GM12878 (cell line): ENCODE results near the gene COL4A1. TPM values are rescaled to one million over a fixed set of nuclear protein-coding genes. Genes with fewer than 3 reads are reported as not detected.

Experiments
- ATAC-seq: fragments of 200-7000 bp; cut with Tn5 transposase; 3 replicates; pipeline ENCODE4 v1.9.1; 2020; ENCODE audit warnings: mild to moderate bottlenecking, moderate library complexity
- BruUV-seq: library from RNA; stranded (reverse); fragments of 400-500 nt; replicated peaks from 2 replicates; lab custom pipeline; 2021; lab: Mats Ljungman, UMichigan
- CTCF ChIA-PET: fragments of 300-600 bp; sonication (Branson Sonifier 250); formaldehyde crosslinking; extraction: SDS; loops from one replicate; lab custom pipeline; 2021; ENCODE audit warnings: inconsistent platforms; lab: Yijun Ruan, JAX
- POLR2A ChIA-PET: fragments of 350-600 bp; formaldehyde crosslinking; extraction: SDS; loops from one replicate; lab custom pipeline; 2021; ENCODE audit warnings: inconsistent platforms; lab: Charles Lee
- RAD21 ChIA-PET: fragments of 300-600 bp; sonication (Branson Sonifier 250); formaldehyde crosslinking; loops from one replicate; lab custom pipeline; 2023; ENCODE audit warnings: antibody characterized with exemption; ENCODE audit not compliant: unreplicated experiment; lab: Charles Lee
- SMC1A ChIA-PET: fragments of 300-600 bp; sonication (Branson Sonifier 250); formaldehyde crosslinking; loops from one replicate; lab custom pipeline; 2023; ENCODE audit not compliant: unreplicated experiment, uncharacterized antibody; lab: Charles Lee
- DNase-seq: peaks from one replicate; pipeline ENCODE4 v3.0.0-alpha.2; 2011; ENCODE audit warnings: low read depth, low spot score
- FAIRE-seq: peaks from 3 replicates; lab custom pipeline; 2011; peaks lifted over from hg19 to GRCh38; lab: Jason Lieb, UNC
- H2AFZ ChIP-seq: 2 replicates; pipeline ENCODE4 v1.6.0; 2011; ENCODE audit warnings: low read depth, low read length, control low read depth; ENCODE audit not compliant: control insufficient read depth
- H3K27ac ChIP-seq: 2 replicates; pipeline ENCODE4 v1.5.1; 2011; ENCODE audit warnings: control low read depth; ENCODE audit not compliant: control insufficient read depth, insufficient read depth
- H3K27me3 ChIP-seq, 2 experiments: replicated peaks in 1 of 2; 2 replicates each; pipeline versions ENCODE4 v1.6.0 to v1.6.1; 2011; ENCODE audit warnings: low read length in 1 of 2; ENCODE audit not compliant: control insufficient read depth in 2 of 2, insufficient read depth in 2 of 2
- H3K36me3 ChIP-seq, 2 experiments: 2 replicates each; pipeline ENCODE4 v1.5.1; 2011; ENCODE audit warnings: low read length in 1 of 2; ENCODE audit not compliant: control insufficient read depth in 2 of 2, insufficient read depth in 2 of 2
- H3K4me1 ChIP-seq: 2 replicates; pipeline ENCODE4 v1.6.1; 2011; ENCODE audit warnings: mild to moderate bottlenecking, low read length, moderate library complexity, mixed read lengths; ENCODE audit not compliant: control insufficient read depth, insufficient read depth
- H3K4me2 ChIP-seq: 2 replicates; pipeline ENCODE4 v1.6.0; 2011; ENCODE audit warnings: control low read depth; ENCODE audit not compliant: control insufficient read depth, insufficient read depth
- H3K4me3 ChIP-seq: fragments of 200-600 bp; sonication (generic); 2 replicates; pipeline ENCODE4 v1.5.1; 2016
- H3K79me2 ChIP-seq: 2 replicates; pipeline ENCODE4 v1.6.0; 2011; ENCODE audit warnings: low read length; ENCODE audit not compliant: control insufficient read depth, insufficient read depth
- H3K9ac ChIP-seq: 2 replicates; pipeline ENCODE4 v1.8.0; 2011; ENCODE audit warnings: low read length, control low read depth, mixed read lengths; ENCODE audit not compliant: control insufficient read depth, insufficient read depth
- H3K9me3 ChIP-seq: replicated peaks from 3 replicates; pipeline ENCODE4 v1.5.1; 2011; ENCODE audit warnings: mild to moderate bottlenecking, low read length; ENCODE audit not compliant: control insufficient read depth, insufficient read depth
- H4K20me1 ChIP-seq: 2 replicates; pipeline ENCODE4 v1.6.0; 2011; ENCODE audit not compliant: control insufficient read depth, insufficient read depth
- ASH2L ChIP-seq: fragments of 300-600, 200-600 bp; sonication (generic); IDR thresholded peaks from 2 replicates; pipeline ENCODE4 v1.6.1; 2017; ENCODE audit warnings: low read depth, mild to moderate bottlenecking, borderline replicate concordance
- CBX5 ChIP-seq: sonication (generic); IDR thresholded peaks from 2 replicates; pipeline ENCODE4 v1.6.1; 2016; ENCODE audit warnings: low read depth, moderate library complexity, mild to moderate bottlenecking, inconsistent platforms
- CHD1 ChIP-seq: IDR thresholded peaks from 2 replicates; pipeline ENCODE4 v1.6.1; 2012; ENCODE audit warnings: low read depth, low read length, improper control_type of control experiment
- FOXM1 ChIP-seq: IDR thresholded peaks from 2 replicates; pipeline ENCODE4 v1.6.1; 2012; ENCODE audit warnings: low read depth, mild to moderate bottlenecking, inconsistent platforms, low read length, moderate library complexity
- HDGF ChIP-seq: fragments of 450-650 bp; IDR thresholded peaks from 2 replicates; pipeline ENCODE4 v1.6.1; 2016; ENCODE audit warnings: antibody characterized with exemption
- IKZF1 ChIP-seq: fragments of 450-650 bp; conservative IDR thresholded peaks from 2 replicates; pipeline ENCODE4 v1.6.1; 2017; ENCODE audit warnings: antibody characterized with exemption, mild to moderate bottlenecking
- IKZF2 ChIP-seq, 2 experiments: fragments of 450-650 bp; IDR thresholded peaks; 2 replicates each; pipeline ENCODE4 v1.6.1; 2017; ENCODE audit warnings: mild to moderate bottlenecking in 2 of 2, moderate library complexity in 2 of 2
- MYC ChIP-seq: IDR thresholded peaks from 2 replicates; pipeline ENCODE4 v1.6.1; 2011; ENCODE audit warnings: mild to moderate bottlenecking, low read length, moderate library complexity, inconsistent platforms; ENCODE audit not compliant: insufficient read depth, insufficient replicate concordance, insufficient read length, severe bottlenecking
- NFYA ChIP-seq: IDR thresholded peaks from 2 replicates; pipeline ENCODE4 v1.6.1; 2011; ENCODE audit warnings: low read depth, mild to moderate bottlenecking, low read length, improper control_type of control experiment, borderline replicate concordance
- POLR2AphosphoS2 ChIP-seq: IDR thresholded peaks from 2 replicates; pipeline ENCODE4 v1.6.1; 2011; ENCODE audit warnings: low read depth, mild to moderate bottlenecking, low read length, improper control_type of control experiment, moderate library complexity
- RCOR1 ChIP-seq: conservative IDR thresholded peaks from 2 replicates; pipeline ENCODE4 v1.6.1; 2012; ENCODE audit warnings: low read depth, low read length, improper control_type of control experiment
- RFX5 ChIP-seq: IDR thresholded peaks from 2 replicates; pipeline ENCODE4 v1.6.1; 2011; ENCODE audit warnings: low read depth, low read length, improper control_type of control experiment
- SIX5 ChIP-seq: IDR thresholded peaks from 2 replicates; pipeline ENCODE4 v1.6.1; 2011; ENCODE audit warnings: mild to moderate bottlenecking, low read depth, low read length, moderate library complexity; ENCODE audit not compliant: severe bottlenecking
- SKIL ChIP-seq: fragments of 450-650 bp; IDR thresholded peaks from 2 replicates; pipeline ENCODE4 v1.6.1; 2017; ENCODE audit warnings: mild to moderate bottlenecking, low read depth, inconsistent platforms; ENCODE audit not compliant: poor library complexity, severe bottlenecking
- SMARCA5 ChIP-seq: fragments of 450-650 bp; IDR thresholded peaks from 2 replicates; pipeline ENCODE4 v1.6.1; 2017; ENCODE audit warnings: mild to moderate bottlenecking
- STAT1 ChIP-seq: fragments of 450-650 bp; conservative IDR thresholded peaks from 2 replicates; pipeline ENCODE4 v1.6.1; 2014; ENCODE audit warnings: antibody characterized with exemption, mild to moderate bottlenecking
- ZNF207 ChIP-seq: fragments of 450-650 bp; IDR thresholded peaks from 2 replicates; pipeline ENCODE4 v1.6.1; 2014; ENCODE audit warnings: antibody characterized with exemption, mild to moderate bottlenecking, borderline replicate concordance
- ZNF592 ChIP-seq: fragments of 450-650 bp; IDR thresholded peaks from 2 replicates; pipeline ENCODE4 v1.6.1; 2017; ENCODE audit warnings: mild to moderate bottlenecking, moderate library complexity
- WGBS: methylation state at CpG from one replicate; pipeline ENCODE4 v1.1.6; 2016; ENCODE audit warnings: low lambda C conversion rate; ENCODE audit not compliant: insufficient replicate concordance, insufficient coverage; ENCODE audit errors: missing lambda C conversion rate; 5-methylcytosine and 5-hydroxymethylcytosine counted together
- in situ Hi-C: fragments of 300-500 bp; cut with MboI; formaldehyde crosslinking; loops from 9 replicates; pipeline ENCODE4 v1.14.3; 2018; ENCODE audit warnings: mixed read lengths
- intact Hi-C: fragments of 100-400 bp; cut with micrococcal nuclease; formaldehyde crosslinking; loops from one replicate; pipeline ENCODE4 v1.14.2; 2022; ENCODE audit not compliant: unreplicated experiment
- polyA plus RNA-seq, 11 experiments: library from polyadenylated mRNA; depleted of rRNA in 4 of 11; unstranded in 6 of 11; stranded (reverse) in 5 of 11; fragments of >200 nt; fragmentation: Nextera tagmentation in 4 of 11; fragmentation: Illumina TruSeq in 1 of 11; extraction: Ambion mirVana in 4 of 11; extraction: Trizol in 1 of 11; gene quantifications; 1 replicate in 1 of 11; 2 replicates in 10 of 11; pipeline versions ENCODE4 v1.2.1 to v1.2.3, GENCODE V29; 2011 to 2016; ENCODE audit warnings: inconsistent platforms in 2 of 11, missing spikeins in 2 of 11, low read depth in 1 of 11
- total RNA-seq, 4 experiments: library from RNA; depleted of rRNA in 3 of 4; stranded (reverse); fragments of >200 nt in 3 of 4; fragmentation: Illumina TruSeq in 1 of 4; extraction: Trizol in 1 of 4; gene quantifications; 2 replicates each; pipeline versions ENCODE4 v1.2.1 to v1.2.3, GENCODE V29; 2013 to 2021

Gene COL4A1
- total and polyA plus RNA-seq, 10 of the 15 experiments (the other 5 are each of a cell fraction or from before 2014, with no cell fraction given) = 0.07 to 0.31 (median 0.13) TPM; not detected in 6

GRCh38 chr13:110164706-110165105 lies 142.3 kb downstream of the COL4A1 start:
- 8% methylated on average over 8 of the region's 8 CpGs for WGBS
- H3K79me2 ChIP-seq = no peaks in the 10 kb centered on the region
- intact Hi-C loops = no loop called here
- SMC1A ChIA-PET = interaction anchor here (1.3 kb wide), 1 partner anchor 15 kb away, joined by 4 read pairs; no protein-coding TSS in a partner anchor
- no peak overlapping the region for H3K4me3 ChIP-seq
- no peak for FAIRE-seq
- H3K4me1 ChIP-seq = no peaks in the 10 kb centered on the region
- H2AFZ ChIP-seq = no peak overlapping the region
- RAD21 ChIA-PET = no interaction called here
- no peaks in the 10 kb centered on the region for H3K36me3 ChIP-seq
- no peak overlapping the region for H3K4me2 ChIP-seq
- TF ChIP-seq SKIL (no peak), SIX5 (no peak), CHD1 (no peak), NFYA (no peak), ZNF592 (no peak), RFX5 (no peak), IKZF1 (no peak), IKZF2 (IDR thresholded peaks at IDR 0.05) (no peak), MYC (no peak), STAT1 (no peak), RCOR1 (no peak), SMARCA5 (no peak), CBX5 (no peak), FOXM1 (no peak), HDGF (no peak), POLR2AphosphoS2 (no peak), ASH2L (no peak), ZNF207 (no peak)
- TF ChIP-seq, all 136 proteins: peak for 0
- in situ Hi-C loops = no loop called here
- DNase-seq (no peak), ATAC-seq (no peak)
- CTCF ChIA-PET = no interaction called here
- no peaks in the 10 kb centered on the region for H3K9me3 ChIP-seq
- no peaks in the 10 kb centered on the region; the same call in 1 of the 2 replicates for H4K20me1 ChIP-seq
- POLR2A ChIA-PET = no interaction called here
- no peak overlapping the region for H3K27ac ChIP-seq
- no TSS peak for BruUV-seq
- H3K9ac ChIP-seq = no peak overlapping the region
- H3K27me3 ChIP-seq = no peaks in the 10 kb centered on the region; a peak in 2 of 4 replicates
